Lower lobe of right lung (tissue), 2 donors: Measurements from ENCODE around the gene ANKRD6. TPM values are rescaled to one million over a fixed set of nuclear protein-coding genes. Genes with fewer than 3 reads are reported as not detected.

ENCODE experiments used
- ATAC-seq, 2 donors: fragments of 200-7000 bp; cut with Tn5 transposase; one replicate each; pipeline ENCODE4 v1.9.1; 2020 to 2022; ENCODE audit warnings: mild to moderate bottlenecking in 2 of 2, moderate library complexity in 2 of 2
- DNase-seq: peaks from one replicate; pipeline ENCODE4 v3.0.0-alpha.2; 2020
- H3K27ac ChIP-seq: fragments of 200-600 bp; one replicate; pipeline ENCODE4 v1.8.0; 2022
- H3K27me3 ChIP-seq: fragments of 200-600 bp; one replicate; pipeline ENCODE4 v1.8.0; 2022; ENCODE audit warnings: low read depth
- H3K36me3 ChIP-seq: fragments of 200-600 bp; one replicate; pipeline ENCODE4 v1.8.0; 2022; ENCODE audit warnings: mild to moderate bottlenecking
- H3K4me1 ChIP-seq: fragments of 200-600 bp; one replicate; pipeline ENCODE4 v1.8.0; 2022
- H3K4me3 ChIP-seq: fragments of 200-600 bp; one replicate; pipeline ENCODE4 v1.8.0; 2022; ENCODE audit warnings: mild to moderate bottlenecking
- H3K9me3 ChIP-seq: fragments of 200-600 bp; one replicate; pipeline ENCODE4 v1.8.0; 2022
- intact Hi-C: fragments of 100-400 bp; cut with DNase I; formaldehyde crosslinking; loops from one replicate; pipeline ENCODE4 v1.11.0; 2022
- total RNA-seq: library from RNA; stranded (reverse); fragmentation: NEBNext Ultra II Directional; extraction: Animal tissue kit (Norgen Biotek cat#: 25700); gene quantifications from one replicate; pipeline ENCODE4 v1.2.1, GENCODE V29; 2021
- TF ChIP-seq, protein P1 (sequence below): fragments of 200-600 bp; IDR thresholded peaks from one replicate; pipeline ENCODE4 v1.8.0; 2022; ENCODE audit warnings: antibody characterized with exemption, mild to moderate bottlenecking
- donor health status: DM: no; HTN: yes; CAD: no; lungs with severe emphysema.

ANKRD6 gene
- total RNA-seq, 1 donor from 2014 or later: 17.7 TPM

DNA sequence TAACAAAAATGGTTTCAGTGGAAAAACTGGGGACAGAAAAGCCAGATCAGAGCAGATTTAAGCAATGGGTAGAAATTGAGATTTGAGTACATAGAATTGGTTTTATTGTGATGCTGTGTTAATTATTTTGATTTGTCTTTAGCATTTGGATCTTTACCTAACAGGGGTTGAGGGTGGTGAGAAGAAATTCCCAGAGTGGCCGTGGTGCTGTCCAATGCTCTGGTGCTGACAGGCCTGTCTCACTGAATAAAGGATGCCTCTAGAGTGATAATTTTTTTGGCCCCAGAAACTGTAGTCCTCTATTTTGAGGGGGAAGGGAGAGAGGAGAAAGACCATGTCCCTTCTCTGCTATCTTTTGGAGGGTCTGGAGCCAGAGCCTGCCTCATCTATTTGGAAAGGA, 126.5 kb downstream of the ANKRD6 start:
- Histone ChIP-seq H3K36me3 (no peaks in the 10 kb centered on the region), H3K4me3 (no peak overlapping the region), H3K4me1 (peaks cover 8% of the 10 kb centered on the region), H3K27ac (no peak overlapping the region), H3K27me3 (no peaks in the 10 kb centered on the region), H3K9me3 (no peaks in the 10 kb centered on the region)
- ATAC-seq (no peak), DNase-seq (no peak)
- TF ChIP-seq, protein P1, sequence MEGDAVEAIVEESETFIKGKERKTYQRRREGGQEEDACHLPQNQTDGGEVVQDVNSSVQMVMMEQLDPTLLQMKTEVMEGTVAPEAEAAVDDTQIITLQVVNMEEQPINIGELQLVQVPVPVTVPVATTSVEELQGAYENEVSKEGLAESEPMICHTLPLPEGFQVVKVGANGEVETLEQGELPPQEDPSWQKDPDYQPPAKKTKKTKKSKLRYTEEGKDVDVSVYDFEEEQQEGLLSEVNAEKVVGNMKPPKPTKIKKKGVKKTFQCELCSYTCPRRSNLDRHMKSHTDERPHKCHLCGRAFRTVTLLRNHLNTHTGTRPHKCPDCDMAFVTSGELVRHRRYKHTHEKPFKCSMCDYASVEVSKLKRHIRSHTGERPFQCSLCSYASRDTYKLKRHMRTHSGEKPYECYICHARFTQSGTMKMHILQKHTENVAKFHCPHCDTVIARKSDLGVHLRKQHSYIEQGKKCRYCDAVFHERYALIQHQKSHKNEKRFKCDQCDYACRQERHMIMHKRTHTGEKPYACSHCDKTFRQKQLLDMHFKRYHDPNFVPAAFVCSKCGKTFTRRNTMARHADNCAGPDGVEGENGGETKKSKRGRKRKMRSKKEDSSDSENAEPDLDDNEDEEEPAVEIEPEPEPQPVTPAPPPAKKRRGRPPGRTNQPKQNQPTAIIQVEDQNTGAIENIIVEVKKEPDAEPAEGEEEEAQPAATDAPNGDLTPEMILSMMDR: no peak
- intact Hi-C loops: no loop called here

DNA sequence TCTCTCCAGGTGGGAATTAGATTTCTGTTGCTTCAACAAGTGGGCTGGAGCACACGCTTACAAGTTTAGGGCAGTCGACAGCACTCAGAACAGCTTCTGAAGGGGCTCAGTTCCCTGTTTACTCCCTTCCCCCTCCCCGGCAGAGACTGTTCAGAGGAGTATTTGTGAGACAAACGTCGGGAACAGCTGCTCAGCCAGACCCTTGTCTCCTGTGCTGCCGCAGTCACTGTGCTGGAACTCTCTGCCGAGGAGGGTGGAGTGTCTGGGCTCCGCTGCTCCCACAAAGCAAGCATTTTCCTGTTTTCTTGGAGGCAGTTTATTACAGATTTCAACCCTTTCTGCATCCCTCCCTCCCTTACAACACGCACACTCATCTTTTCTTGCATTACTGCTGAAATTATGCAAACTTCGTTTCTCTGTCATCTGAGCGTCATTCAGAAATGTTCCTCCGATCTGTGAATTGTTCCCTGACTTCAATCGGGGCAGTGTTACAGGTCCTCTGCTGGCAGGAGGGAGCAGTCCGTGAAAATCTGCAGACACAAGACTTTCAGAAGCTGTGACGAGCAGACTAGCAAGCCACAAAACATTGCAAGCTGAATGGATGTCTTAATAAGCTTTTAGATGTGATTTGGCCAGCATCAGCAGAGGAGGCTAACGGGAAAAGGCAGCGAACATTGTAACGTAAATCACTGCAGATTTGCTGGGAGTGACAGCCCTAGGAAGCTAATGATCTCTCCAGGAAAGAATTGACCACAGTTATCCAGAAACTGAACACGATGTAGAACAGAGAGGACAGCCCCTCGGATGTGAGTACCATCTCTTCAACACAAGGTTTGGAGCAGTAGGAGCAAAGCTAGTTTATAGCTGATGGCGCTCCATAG, 129.4 kb downstream of the ANKRD6 start:
- ATAC-seq (peak; percentile 19 to 31), DNase-seq (no peak)
- peaks cover 18% of the 10 kb centered on the region for H3K4me1 ChIP-seq
- H3K27ac ChIP-seq: no peak overlapping the region
- H3K4me3 ChIP-seq: peak overlapping the region; percentile 9
- H3K27me3 ChIP-seq: no peaks in the 10 kb centered on the region
- TF ChIP-seq, protein P1: no peak
- H3K9me3 ChIP-seq: no peaks in the 10 kb centered on the region
- no peaks in the 10 kb centered on the region for H3K36me3 ChIP-seq
- intact Hi-C loops: no loop called here

DNA sequence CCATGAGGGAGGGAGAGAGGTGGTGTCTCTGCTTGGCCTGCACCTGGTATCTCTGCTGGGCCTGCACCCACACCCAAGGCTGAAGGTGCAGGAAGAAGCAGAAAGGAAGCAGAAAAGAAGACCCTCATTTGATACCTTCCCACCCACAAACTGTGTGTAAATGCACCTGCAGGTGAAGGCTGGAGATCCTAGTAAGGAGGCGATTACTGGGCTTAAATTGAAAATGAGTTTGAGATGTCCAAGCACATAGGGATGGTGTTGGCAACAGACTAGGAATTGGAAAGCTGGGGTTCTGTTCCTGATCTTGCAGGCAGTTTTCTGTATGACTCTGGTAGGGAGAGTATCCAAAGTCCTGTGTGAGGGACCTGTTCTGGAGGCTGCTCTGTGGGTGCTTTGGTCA, 130.9 kb downstream of the ANKRD6 start:
- DNase-seq (no peak), ATAC-seq (no peak)
- H3K4me1 ChIP-seq: peaks cover 18% of the 10 kb centered on the region
- intact Hi-C loops: no loop called here
- H3K27ac ChIP-seq: no peak overlapping the region
- TF ChIP-seq, protein P1: no peak
- H3K9me3 ChIP-seq: no peaks in the 10 kb centered on the region
- no peak overlapping the region for H3K4me3 ChIP-seq
- no peaks in the 10 kb centered on the region for H3K27me3 ChIP-seq
- H3K36me3 ChIP-seq: no peaks in the 10 kb centered on the region

DNA sequence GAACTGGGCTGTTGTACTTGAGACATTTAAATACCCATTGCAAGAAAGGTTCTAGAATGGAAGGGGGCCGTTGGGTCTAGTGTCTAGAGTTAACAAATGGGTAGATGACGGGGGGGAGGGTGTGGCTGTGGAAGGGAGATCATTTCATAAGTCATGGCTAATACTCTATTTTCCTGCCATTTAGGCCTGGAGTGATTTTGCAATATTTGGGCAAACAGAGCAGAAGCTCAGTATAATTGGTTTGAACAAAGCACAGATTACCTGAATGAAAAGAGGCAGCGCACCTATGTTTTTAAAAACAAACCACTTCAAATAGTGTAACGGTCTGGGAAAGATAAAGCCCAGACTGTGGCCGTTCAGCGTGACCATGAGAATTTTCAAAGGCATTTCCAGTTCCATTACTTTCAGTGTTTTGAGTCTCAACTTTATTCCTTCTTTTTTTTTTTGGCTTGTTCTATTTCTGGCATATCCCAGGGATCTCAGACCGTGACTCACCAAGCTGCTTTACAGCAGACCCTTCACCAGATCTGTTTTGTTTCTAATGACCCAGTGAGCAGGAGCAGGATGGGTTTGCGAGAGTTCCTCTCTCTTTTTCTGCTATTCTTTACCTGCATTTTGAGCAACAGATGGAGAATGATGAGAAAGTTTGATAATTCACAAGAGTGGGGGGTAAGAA, 131.9 kb downstream of the ANKRD6 start:
- no peak overlapping the region for H3K27ac ChIP-seq
- TF ChIP-seq, protein P1: no peak
- peak in 1 of 2 donors; percentile 65 for ATAC-seq
- no peak overlapping the region for H3K4me3 ChIP-seq
- DNase-seq: no peak
- peaks cover 18% of the 10 kb centered on the region for H3K4me1 ChIP-seq
- intact Hi-C loops: no loop called here
- no peaks in the 10 kb centered on the region for H3K36me3 ChIP-seq
- H3K27me3 ChIP-seq: no peaks in the 10 kb centered on the region
- H3K9me3 ChIP-seq: no peaks in the 10 kb centered on the region

DNA sequence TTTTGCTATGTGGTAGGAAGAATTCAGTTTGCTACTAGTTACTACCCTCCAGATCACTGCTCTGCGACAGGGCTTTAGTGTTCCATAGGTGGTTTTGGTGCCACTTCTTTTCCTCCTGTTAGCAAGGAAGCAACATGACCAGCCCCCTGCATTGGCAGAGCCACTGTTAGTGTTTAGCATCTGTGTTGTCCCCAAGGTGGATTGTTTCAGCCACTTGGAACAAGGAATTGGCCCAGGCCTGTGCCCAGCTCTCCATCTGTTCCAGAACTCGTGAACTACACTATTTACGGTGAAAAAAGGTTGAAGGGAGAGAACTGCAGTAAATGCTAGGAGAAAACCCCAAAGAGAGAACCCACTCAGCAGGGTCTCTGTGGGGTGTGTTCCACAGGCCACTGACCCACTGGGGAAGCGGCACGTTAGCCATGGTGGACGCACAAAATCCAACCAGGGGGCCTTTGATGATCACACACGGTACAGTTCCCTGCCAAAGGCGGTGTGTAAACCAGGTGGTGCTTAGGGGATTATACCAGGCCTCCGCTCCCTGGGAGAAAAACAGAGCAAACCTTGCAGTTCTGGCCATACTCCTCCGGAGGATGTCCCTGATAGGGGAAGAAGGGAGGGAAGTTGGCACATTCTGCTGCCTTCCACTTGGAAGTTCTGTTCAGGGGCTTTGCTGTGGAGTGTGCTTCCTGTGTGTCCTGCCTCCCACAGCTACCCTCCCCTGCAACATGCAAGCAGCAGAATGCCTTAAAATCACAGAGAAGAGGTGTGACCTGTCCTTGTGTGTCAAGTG, 133.3 kb downstream of the ANKRD6 start:
- Histone ChIP-seq H3K9me3 (no peaks in the 10 kb centered on the region), H3K27ac (no peak overlapping the region), H3K4me3 (no peak overlapping the region), H3K27me3 (no peaks in the 10 kb centered on the region), H3K4me1 (peaks cover 15% of the 10 kb centered on the region), H3K36me3 (no peaks in the 10 kb centered on the region)
- intact Hi-C loops: no loop called here
- ATAC-seq (no peak), DNase-seq (no peak)
- TF ChIP-seq, protein P1: no peak
